Omental fat pad (tissue), 4 donors: ENCODE results near the gene ZDHHC3. TPM values are rescaled to one million over a fixed set of nuclear protein-coding genes. Genes with fewer than 3 reads are reported as not detected.

Source experiments
- ATAC-seq: fragments of 150-250 bp; one replicate; pipeline ENCODE4 v1.9.1; 2016; ENCODE audit warnings: mild to moderate bottlenecking, moderate library complexity; ENCODE audit not compliant: low FRiP score
- DNase-seq: peaks from one replicate; pipeline ENCODE4 v3.0.0-alpha.2; 2019; ENCODE audit warnings: low spot score
- CTCF ChIP-seq, 3 donors: fragments of 450-650 bp; IDR thresholded peaks; one replicate each; pipeline ENCODE4 v1.5.1; 2016 to 2017; ENCODE audit warnings: antibody characterized with exemption in 3 of 3, mild to moderate bottlenecking in 3 of 3, moderate library complexity in 2 of 3
- total RNA-seq, 4 donors: library from RNA; depleted of rRNA; stranded (reverse); fragments of >200 nt; gene quantifications; one replicate each; pipeline ENCODE4 v1.1.0, GENCODE V29; 2016

The ZDHHC3 gene
- total RNA-seq, 4 donors from 2014 or later: 72.0 to 99.8 (median 80.1) TPM

GRCh38 chr3:44896440-44896839 lies 79.5 kb downstream of the ZDHHC3 start:
- DNase-seq (no peak), ATAC-seq (no peak)
- TF ChIP-seq CTCF (IDR thresholded peaks at IDR 0.05): no peak

GRCh38 chr3:44894485-44894884 lies 81.5 kb downstream of the ZDHHC3 start:
- ATAC-seq: no peak

GRCh38 chr3:44893097-44893496 lies 82.9 kb downstream of the ZDHHC3 start:
- no peak for TF ChIP-seq CTCF (IDR thresholded peaks at IDR 0.05)
- DNase-seq (no peak), ATAC-seq (peak; percentile 51)

More at GRCh38 chr3:44894485-44894884, 81.5 kb downstream of the ZDHHC3 start:
- DNase-seq: no peak
- TF ChIP-seq CTCF (IDR thresholded peaks at IDR 0.05): no peak

GRCh38 chr3:44892689-44893088 lies 83.3 kb downstream of the ZDHHC3 start:
- ATAC-seq (no peak), DNase-seq (no peak)
- no peak for TF ChIP-seq CTCF (IDR thresholded peaks at IDR 0.05)

DNA sequence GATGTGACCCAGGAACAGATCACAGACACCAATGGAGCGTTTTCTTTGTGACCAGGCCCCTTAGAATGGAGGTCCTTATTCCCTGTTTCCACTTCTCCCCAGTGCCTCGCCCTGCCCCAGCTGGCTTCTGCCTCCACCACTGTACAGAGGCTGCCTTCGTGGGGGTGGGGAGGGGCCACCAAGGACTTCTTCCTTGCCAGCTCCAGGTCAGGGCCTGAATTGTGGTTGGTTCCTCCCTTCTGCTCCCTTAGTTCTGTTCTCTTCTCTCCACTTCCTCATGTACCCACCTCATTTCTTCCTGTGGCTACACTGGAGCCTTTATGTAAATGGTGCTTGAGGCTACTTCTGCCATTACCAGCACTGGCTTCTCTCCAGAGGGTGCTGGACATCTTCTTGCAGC lies 85.1 kb downstream of the ZDHHC3 start:
- ATAC-seq (no peak), DNase-seq (no peak)
- no peak for TF ChIP-seq CTCF (IDR thresholded peaks at IDR 0.05)

DNA sequence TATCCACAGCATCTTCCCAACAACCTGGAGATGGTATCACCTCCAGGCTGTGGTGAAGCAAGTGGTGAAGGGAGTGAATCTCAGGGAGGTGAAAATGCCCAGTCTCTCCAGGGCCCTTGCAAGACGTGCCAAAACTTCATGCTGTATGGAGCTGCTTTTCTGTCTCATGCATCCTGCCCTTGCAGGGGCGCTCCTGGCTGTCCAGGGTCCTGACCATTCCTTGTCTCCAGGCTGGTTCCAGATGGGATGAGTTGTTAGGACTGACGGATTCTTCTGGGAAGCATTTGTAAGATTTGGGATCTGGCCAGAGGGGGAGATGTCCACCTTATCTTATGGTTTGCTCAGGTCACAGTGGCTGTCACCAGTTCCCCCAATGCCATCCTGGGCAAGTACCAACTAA lies 85.7 kb downstream of the ZDHHC3 start:
- ATAC-seq (no peak), DNase-seq (no peak)
- TF ChIP-seq CTCF (IDR thresholded peaks at IDR 0.05): no peak

DNA sequence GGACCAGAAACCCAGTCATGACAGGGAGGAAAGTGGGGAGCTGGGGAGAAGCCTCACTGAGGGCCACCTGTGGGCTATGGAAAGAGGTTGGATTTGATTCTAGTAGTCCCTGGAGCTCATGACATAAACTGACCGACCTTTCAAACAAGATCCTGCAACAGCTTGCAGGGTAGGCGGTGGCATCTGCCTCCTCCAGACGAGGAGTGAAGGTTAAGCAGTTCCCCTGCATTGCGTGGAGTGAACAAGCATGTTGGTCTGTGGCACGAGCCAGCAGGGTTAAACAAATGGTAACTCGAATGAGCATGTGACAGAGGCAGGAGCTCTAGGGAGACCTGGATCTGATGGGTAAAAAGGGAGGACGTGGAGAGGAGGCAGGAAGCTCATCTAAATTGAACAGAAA lies 88.9 kb downstream of the ZDHHC3 start:
- DNase-seq (no peak), ATAC-seq (no peak)
- TF ChIP-seq CTCF (IDR thresholded peaks at IDR 0.05): no peak
